GM12878 (cell line): Measurements from ENCODE around the gene CHIA.

Source experiments
- CTCF ChIP-seq, 3 experiments: IDR thresholded peaks in 2 of 3; conservative IDR thresholded peaks in 1 of 3; 2 replicates each; pipeline ENCODE4 v1.5.1; 2011; ENCODE audit warnings: low read depth in 3 of 3, low read length in 3 of 3, mild to moderate bottlenecking in 3 of 3, control low read depth in 2 of 3, moderate library complexity in 2 of 3, inconsistent platforms in 1 of 3, mixed read lengths in 1 of 3; ENCODE audit not compliant: control insufficient read depth in 2 of 3, insufficient read depth in 1 of 3; ENCODE audit errors: extremely low read depth in 1 of 3
- FOS ChIP-seq: IDR thresholded peaks from 3 replicates; pipeline ENCODE4 v1.6.1; 2011; ENCODE audit warnings: borderline replicate concordance; ENCODE audit not compliant: insufficient read length; ENCODE audit errors: extremely low read depth
- FOXK2 ChIP-seq: fragments of 450-650 bp; IDR thresholded peaks from 2 replicates; pipeline ENCODE4 v1.6.1; 2017; ENCODE audit warnings: mild to moderate bottlenecking, moderate library complexity
- IRF3 ChIP-seq: fragments of 450-650 bp; IDR thresholded peaks from 2 replicates; pipeline ENCODE4 v1.6.1; 2014; ENCODE audit warnings: mild to moderate bottlenecking
- LARP7 ChIP-seq: fragments of 450-650 bp; IDR thresholded peaks from 2 replicates; pipeline ENCODE4 v1.6.1; 2017; ENCODE audit warnings: mild to moderate bottlenecking
- MAX ChIP-seq: IDR thresholded peaks from 2 replicates; pipeline ENCODE4 v1.6.1; 2012; ENCODE audit warnings: low read depth, low read length, improper control_type of control experiment
- MTA2 ChIP-seq: fragments of 450-650 bp; IDR thresholded peaks from 2 replicates; pipeline ENCODE4 v1.6.1; 2016; ENCODE audit warnings: low read depth, mild to moderate bottlenecking, moderate library complexity
- NFYB ChIP-seq: IDR thresholded peaks from 2 replicates; pipeline ENCODE4 v1.6.1; 2011; ENCODE audit warnings: low read depth, mild to moderate bottlenecking, low read length, improper control_type of control experiment, moderate library complexity; ENCODE audit not compliant: insufficient read depth
- PBX3 ChIP-seq: IDR thresholded peaks from 2 replicates; pipeline ENCODE4 v1.6.1; 2011; ENCODE audit warnings: mild to moderate bottlenecking, low read depth, low read length, moderate library complexity; ENCODE audit not compliant: insufficient replicate concordance
- PRDM15 ChIP-seq: fragments of 450-650 bp; formaldehyde crosslinking; IDR thresholded peaks from 2 replicates; pipeline ENCODE4 v1.4.0; 2020; ENCODE audit warnings: mild to moderate bottlenecking, moderate library complexity
- RB1 ChIP-seq: fragments of 450-650 bp; formaldehyde crosslinking; IDR thresholded peaks from 2 replicates; pipeline ENCODE4 v1.6.1; 2017; ENCODE audit warnings: mild to moderate bottlenecking, borderline replicate concordance
- REST ChIP-seq: IDR thresholded peaks from 2 replicates; pipeline ENCODE4 v1.6.1; 2012; ENCODE audit warnings: mild to moderate bottlenecking, low read depth, low read length
- RFX5 ChIP-seq: IDR thresholded peaks from 2 replicates; pipeline ENCODE4 v1.6.1; 2011; ENCODE audit warnings: low read depth, low read length, improper control_type of control experiment

GRCh38 chr1:111252786-111253185, 37.9 kb upstream of the CHIA start:
- TF ChIP-seq PBX3 (no peak), MTA2 (no peak), MAX (no peak), LARP7 (no peak), CTCF (IDR thresholded peaks at IDR 0.05 in 2 of 3, conservative IDR thresholded peaks at IDR 0.05 in 1 of 3; ENCODE audit: control insufficient read depth in 2 of 3, extremely low read depth in 1 of 3, insufficient read depth in 1 of 3, low read depth in 3 of 3, low read length in 3 of 3) (no peak), RFX5 (no peak), FOS (no peak), IRF3 (no peak), PRDM15 (no peak), NFYB (no peak), REST (no peak), RB1 (no peak), FOXK2 (no peak)
